Measurements from ENCODE around the gene PAXX. TPM values are rescaled to one million over a fixed set of nuclear protein-coding genes. Genes with fewer than 3 reads are reported as not detected.

The PAXX gene
- total RNA-seq, 2 experiments from 2014 or later: 67.0 to 67.8 TPM

DNA sequence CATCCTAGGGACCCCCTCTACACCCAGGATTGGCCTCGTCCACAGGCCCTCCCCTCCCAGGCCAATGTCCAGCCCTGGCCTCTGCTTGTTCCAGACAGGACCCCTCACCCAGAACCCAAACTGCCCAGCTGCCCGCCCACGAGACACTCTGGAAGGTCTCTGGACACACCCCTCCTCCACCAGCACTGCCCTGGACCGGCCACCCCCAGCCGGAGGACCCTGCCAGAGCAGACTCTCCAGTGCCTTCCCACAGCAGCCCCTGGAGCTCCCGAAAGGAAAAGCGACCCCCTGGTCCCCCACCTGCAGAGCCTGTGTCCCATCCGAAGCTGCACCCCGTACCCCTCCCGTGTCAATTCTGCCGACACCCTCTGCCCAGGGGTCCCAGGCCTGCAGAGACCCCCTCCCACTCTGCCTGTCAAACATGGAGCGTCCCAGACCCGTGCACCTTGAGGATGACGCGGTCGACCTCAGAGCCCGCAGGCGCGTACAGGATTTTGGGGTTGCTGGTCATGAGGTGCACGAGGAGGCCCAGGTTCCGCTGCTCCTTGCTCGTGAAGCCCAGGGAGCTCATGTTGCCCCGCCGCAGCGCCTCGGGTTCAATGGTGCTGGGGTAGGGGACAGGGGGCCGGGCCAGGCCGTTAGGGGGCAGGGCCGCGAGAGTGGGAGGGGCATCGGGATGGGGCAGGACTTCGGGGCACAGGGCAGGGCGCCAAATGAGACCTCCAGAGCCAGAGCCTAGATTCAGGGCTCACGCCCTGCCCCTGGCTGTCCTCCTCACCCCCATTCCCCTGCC is 27.9 kb downstream of the PAXX start:
- H3K36me3 ChIP-seq (ENCODE audit: insufficient read depth, low read length): peaks cover 29% of the 10 kb centered on the region
- Mint-ChIP-seq H3K27ac (no peak overlapping the region), H3K4me1 (ENCODE audit: low read depth) (peaks cover 5% of the 10 kb centered on the region), H3K36me3 (ENCODE audit: low read depth) (peaks cover 5% of the 10 kb centered on the region), H3K27me3 (no peaks in the 10 kb centered on the region), H3K4me3 (no peak overlapping the region), H3K9me3 (no peaks in the 10 kb centered on the region)
- H3K9me3 ChIP-seq (ENCODE audit: control insufficient read depth in 1 of 2, insufficient read depth in 1 of 2, low read length in 2 of 2): no peaks in the 10 kb centered on the region
- intact Hi-C loops (cut with DNase I, micrococcal nuclease): no loop called here
- ChIA-PET POLR2A (no interaction called here), CTCF (no interaction called here)
- peaks cover 17% of the 10 kb centered on the region for H3K4me1 ChIP-seq (ENCODE audit: insufficient read depth, low read length)
- TF ChIP-seq CTCF (IDR thresholded peaks at IDR 0.05): no peak
- no peak for ATAC-seq (ENCODE audit: poor library complexity)
- no peak overlapping the region for H3K27ac ChIP-seq (ENCODE audit: low read depth in 1 of 2, low read length in 2 of 2)
- DNase-seq: no peak
- H3K27me3 ChIP-seq (ENCODE audit: control insufficient read depth in 1 of 2, insufficient read depth in 2 of 2, low read length in 2 of 2): no peaks in the 10 kb centered on the region
- H3K4me3 ChIP-seq (ENCODE audit: low read length): no peak overlapping the region

DNA sequence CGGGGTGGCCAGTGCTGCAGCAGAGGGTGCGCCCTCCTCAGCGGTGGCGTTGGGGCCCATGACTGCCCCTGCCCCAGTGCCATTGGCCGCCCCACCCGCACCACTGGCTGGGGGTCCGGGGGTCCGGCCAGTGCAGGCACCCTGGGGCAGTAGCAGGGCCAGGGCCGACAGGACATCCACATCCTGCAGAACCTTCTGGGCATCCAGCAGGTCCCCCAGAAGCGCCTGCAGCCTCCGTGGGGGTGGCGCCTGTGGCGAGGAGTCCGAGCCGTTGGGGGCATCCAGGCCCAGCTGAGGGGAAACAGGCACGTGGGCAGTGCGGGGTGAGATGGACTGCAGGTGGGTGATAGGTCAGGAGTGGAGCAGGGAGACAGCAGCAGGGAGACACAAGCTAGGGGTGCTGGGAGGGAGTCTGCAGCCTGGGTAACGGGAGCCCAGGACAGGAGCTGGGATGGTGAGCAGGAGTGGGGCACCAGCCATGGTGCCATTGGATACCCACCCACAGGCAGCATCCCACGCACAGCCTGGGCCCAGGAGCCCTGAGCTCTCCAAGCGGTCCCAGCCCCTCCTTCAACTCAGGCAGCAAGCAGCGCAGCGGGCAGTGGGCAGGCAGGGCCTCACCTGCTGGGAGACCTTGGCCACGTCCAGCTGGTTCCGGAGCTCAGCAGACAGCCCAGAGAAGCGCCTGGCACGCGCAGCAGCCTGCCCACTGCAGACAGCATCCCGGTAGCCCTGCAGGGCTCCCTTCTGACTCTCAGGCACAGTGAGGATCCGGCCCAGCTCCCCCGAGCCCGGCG is 28.7 kb downstream of the PAXX start:
- Histone ChIP-seq H3K36me3 (ENCODE audit: insufficient read depth, low read length) (peaks cover 23% of the 10 kb centered on the region), H3K27me3 (ENCODE audit: control insufficient read depth in 1 of 2, insufficient read depth in 2 of 2, low read length in 2 of 2) (no peaks in the 10 kb centered on the region), H3K27ac (ENCODE audit: low read depth in 1 of 2, low read length in 2 of 2) (no peak overlapping the region), H3K4me1 (ENCODE audit: insufficient read depth, low read length) (peaks cover 24% of the 10 kb centered on the region), H3K9me3 (ENCODE audit: control insufficient read depth in 1 of 2, insufficient read depth in 1 of 2, low read length in 2 of 2) (no peaks in the 10 kb centered on the region), H3K4me3 (ENCODE audit: low read length) (no peak overlapping the region)
- DNase-seq: no peak
- H3K27me3 Mint-ChIP-seq: no peaks in the 10 kb centered on the region
- intact Hi-C loops (cut with DNase I, micrococcal nuclease): no loop called here
- H3K4me3 Mint-ChIP-seq: no peak overlapping the region
- ChIA-PET POLR2A (no interaction called here), CTCF (interaction anchor here (1.1 kb wide), 1 partner anchor 14 kb away, joined by 5 read pairs; no protein-coding TSS in a partner anchor)
- no peak overlapping the region for H3K27ac Mint-ChIP-seq
- no peak for ATAC-seq (ENCODE audit: poor library complexity)
- no peaks in the 10 kb centered on the region for H3K9me3 Mint-ChIP-seq
- peaks cover 5% of the 10 kb centered on the region for H3K36me3 Mint-ChIP-seq (ENCODE audit: low read depth)
- no peak for TF ChIP-seq CTCF (IDR thresholded peaks at IDR 0.05)
- H3K4me1 Mint-ChIP-seq (ENCODE audit: low read depth): peaks cover 5% of the 10 kb centered on the region

GRCh38 chr9:137021568-137021978 is 29.4 kb downstream of the PAXX start:
- Mint-ChIP-seq H3K27ac (no peak overlapping the region), H3K4me1 (ENCODE audit: low read depth) (peaks cover 6% of the 10 kb centered on the region), H3K36me3 (ENCODE audit: low read depth) (peaks cover 5% of the 10 kb centered on the region), H3K27me3 (no peaks in the 10 kb centered on the region), H3K4me3 (no peak overlapping the region), H3K9me3 (no peaks in the 10 kb centered on the region)
- ATAC-seq (ENCODE audit: poor library complexity) (no peak), DNase-seq (no peak)
- TF ChIP-seq CTCF (IDR thresholded peaks at IDR 0.05): no peak
- peaks cover 23% of the 10 kb centered on the region for H3K36me3 ChIP-seq (ENCODE audit: insufficient read depth, low read length)
- H3K4me1 ChIP-seq (ENCODE audit: insufficient read depth, low read length): peaks cover 30% of the 10 kb centered on the region
- intact Hi-C loops (cut with DNase I, micrococcal nuclease): no loop called here
- ChIA-PET CTCF (interaction anchor here (1.1 kb wide), 1 partner anchor 14 kb away, joined by 5 read pairs; no protein-coding TSS in a partner anchor), POLR2A (no interaction called here)
- no peaks in the 10 kb centered on the region for H3K9me3 ChIP-seq (ENCODE audit: control insufficient read depth in 1 of 2, insufficient read depth in 1 of 2, low read length in 2 of 2)
- no peak overlapping the region for H3K4me3 ChIP-seq (ENCODE audit: low read length)
- no peak overlapping the region for H3K27ac ChIP-seq (ENCODE audit: low read depth in 1 of 2, low read length in 2 of 2)
- H3K27me3 ChIP-seq (ENCODE audit: control insufficient read depth in 1 of 2, insufficient read depth in 2 of 2, low read length in 2 of 2): no peaks in the 10 kb centered on the region
